ENCODE data around the gene TSPAN12.

The TSPAN12 gene

GRCh38 chr7:120783721-120784120 lies 74.2 kb downstream of the TSPAN12 start (continued):
- no peak for TF ChIP-seq INSM2 (tag by site-specific recombination; IDR thresholded peaks at IDR 0.05)
- TF ChIP-seq PRDM6 (tag by site-specific recombination; IDR thresholded peaks at IDR 0.05) = no peak
- no peak for TF ChIP-seq ZNF513 (tag by site-specific recombination; IDR thresholded peaks at IDR 0.05)
- TF ChIP-seq ZNF18 (tag by site-specific recombination; IDR thresholded peaks at IDR 0.05) = no peak

GRCh38 chr7:120783273-120783672 lies 74.7 kb downstream of the TSPAN12 start:
- Histone ChIP-seq H3K9me3 (ENCODE audit: control insufficient read depth, insufficient read depth, low read depth, low read length) (no peaks in the 10 kb centered on the region), H3K4me3 (ENCODE audit: low read depth, low read length) (no peak overlapping the region), H3K27ac (ENCODE audit: extremely low read depth, low read depth, low read length) (no peak overlapping the region), H3K36me3 (ENCODE audit: control insufficient read depth in 2 of 2, insufficient read depth in 1 of 2, low read length in 2 of 2) (no peaks in the 10 kb centered on the region), H3K4me1 (ENCODE audit: control insufficient read depth, insufficient read depth, low read length) (no peaks in the 10 kb centered on the region)
- CTCF ChIA-PET = interaction anchor here (1.1 to 1.6 kb wide), 2 partner anchors 9 to 23 kb away, joined by 4 to 5 read pairs; no protein-coding TSS in a partner anchor
- POLR2A ChIA-PET = interaction anchor here (0.6 kb wide), 1 partner anchor 28 kb away, joined by 3 read pairs; no protein-coding TSS in a partner anchor
- TF ChIP-seq ZNF548 (tag by site-specific recombination; IDR thresholded peaks at IDR 0.05) = no peak
- no peak for TF ChIP-seq HOXC10 (CRISPR knock-in tag; IDR thresholded peaks at IDR 0.05)
- no peak for TF ChIP-seq ZNF585B (tag by site-specific recombination; IDR thresholded peaks at IDR 0.05)
- TF ChIP-seq KLF17 (tag by site-specific recombination; IDR thresholded peaks at IDR 0.05) = no peak
- TF ChIP-seq TRIM28 (IDR thresholded peaks at IDR 0.05; ENCODE audit: borderline replicate concordance, low read length) = no peak
- TF ChIP-seq PRDM10 (tag by site-specific recombination; IDR thresholded peaks at IDR 0.05) = no peak
- TF ChIP-seq ZNF747 (tag by site-specific recombination; IDR thresholded peaks at IDR 0.05) = no peak
- TF ChIP-seq ZNF335 (tag by site-specific recombination; conservative IDR thresholded peaks at IDR 0.05) = no peak
- TF ChIP-seq ZNF239 (tag by site-specific recombination; IDR thresholded peaks at IDR 0.05) = no peak
- TF ChIP-seq ZBTB11 (tag by site-specific recombination; conservative IDR thresholded peaks at IDR 0.05; ENCODE audit: low read depth) = no peak
- no peak for TF ChIP-seq ZBTB44 (tag by site-specific recombination; IDR thresholded peaks at IDR 0.05)
- TF ChIP-seq ZNF76 (tag by site-specific recombination; IDR thresholded peaks at IDR 0.05; ENCODE audit: borderline replicate concordance, low read depth) = no peak
- no peak for TF ChIP-seq ZNF223 (tag by site-specific recombination; IDR thresholded peaks at IDR 0.05)
- no peak for TF ChIP-seq MYNN (tag by site-specific recombination; IDR thresholded peaks at IDR 0.05; ENCODE audit: borderline replicate concordance)
- no peak for TF ChIP-seq HOXD13 (CRISPR knock-in tag; IDR thresholded peaks at IDR 0.05; ENCODE audit: borderline replicate concordance)
- TF ChIP-seq ZNF510 (tag by site-specific recombination; IDR thresholded peaks at IDR 0.05; ENCODE audit: insufficient replicate concordance) = no peak

Data from HEK293 (cell line).